GM18526 (cell line): ENCODE measurements around the gene SERP1.

Source experiments
- POLR2A ChIP-seq: IDR thresholded peaks from 3 replicates; pipeline ENCODE4 v1.6.1; 2011; ENCODE audit not compliant: insufficient read length; ENCODE audit errors: extremely low read depth

Gene SERP1

GRCh38 chr3:150544041-150544440, 2.3 kb downstream of the SERP1 start:
- no peak for TF ChIP-seq POLR2A

GRCh38 chr3:150543531-150543930, 2.8 kb downstream of the SERP1 start:
- TF ChIP-seq POLR2A: no peak

GRCh38 chr3:150543128-150543527, 3.2 kb downstream of the SERP1 start:
- TF ChIP-seq POLR2A: no peak

GRCh38 chr3:150540991-150541390, 5.3 kb downstream of the SERP1 start:
- TF ChIP-seq POLR2A: no peak

- TF ChIP-seq POLR2A: no peak
Observed at GRCh38 chr3:150540297-150540696, 6.0 kb downstream of the SERP1 start.

- no peak for TF ChIP-seq POLR2A
Observed at GRCh38 chr3:150538324-150539208, 7.7 kb downstream of the SERP1 start.

GRCh38 chr3:150535204-150535603, 11.1 kb downstream of the SERP1 start:
- no peak for TF ChIP-seq POLR2A

- TF ChIP-seq POLR2A: no peak
Observed at GRCh38 chr3:150531775-150532174, 14.5 kb downstream of the SERP1 start.

GRCh38 chr3:150528354-150528797, 17.9 kb downstream of the SERP1 start:
- no peak for TF ChIP-seq POLR2A

GRCh38 chr3:150527464-150528255, 18.6 kb downstream of the SERP1 start:
- no peak for TF ChIP-seq POLR2A

GRCh38 chr3:150523538-150523937, 22.8 kb downstream of the SERP1 start:
- no peak for TF ChIP-seq POLR2A

- TF ChIP-seq POLR2A: no peak
Observed at GRCh38 chr3:150521463-150521862, 24.8 kb downstream of the SERP1 start.

- TF ChIP-seq POLR2A: no peak
Observed at GRCh38 chr3:150520408-150520807, 25.9 kb downstream of the SERP1 start.

- no peak for TF ChIP-seq POLR2A
Observed at GRCh38 chr3:150519026-150519425, 27.3 kb downstream of the SERP1 start.

- TF ChIP-seq POLR2A: no peak
Observed at GRCh38 chr3:150515210-150515609, 31.1 kb downstream of the SERP1 start.

GRCh38 chr3:150511122-150511821, 35.0 kb downstream of the SERP1 start:
- TF ChIP-seq POLR2A: no peak

GRCh38 chr3:150509780-150510179, 36.5 kb downstream of the SERP1 start:
- no peak for TF ChIP-seq POLR2A
